WTC11 (cell line): Measurements from ENCODE around the gene THSD4. TPM values are rescaled to one million over a fixed set of nuclear protein-coding genes. Genes with fewer than 3 reads are reported as not detected.
A peak's percentile ranks its signal among the peaks of the same experiment; 100 is the strongest.

Experiments used
- ATAC-seq: fragments of 200-7000 bp; cut with Tn5 transposase; 2 replicates; pipeline ENCODE4 v1.10.0; 2021; ENCODE audit warnings: mild to moderate bottlenecking, moderate library complexity
- CTCF ChIA-PET: fragments of 300-600 bp; sonication (Branson Sonifier 250); formaldehyde crosslinking; loops from one replicate; lab custom pipeline; 2021; ENCODE audit warnings: antibody characterized with exemption; lab: Charles Lee
- POLR2A ChIA-PET: fragments of 350-600 bp; sonication (Branson Sonifier 250); formaldehyde crosslinking; loops from one replicate; lab custom pipeline; 2021; ENCODE audit warnings: antibody characterized with exemption; lab: Charles Lee
- DNase-seq: peaks from one replicate; pipeline ENCODE4 v3.0.0; 2021; ENCODE audit warnings: low spot score
- H3K27ac Mint-ChIP-seq: 2 replicates; pipeline ENCODE4 v1.8.0; 2021; ENCODE audit warnings: mixed read lengths
- H3K27me3 Mint-ChIP-seq: 2 replicates; pipeline ENCODE4 v1.8.0; 2021; ENCODE audit warnings: low read depth, mild to moderate bottlenecking, moderate library complexity, mixed read lengths
- H3K36me3 Mint-ChIP-seq: 2 replicates; pipeline ENCODE4 v1.8.0; 2021; ENCODE audit warnings: mixed read lengths
- H3K4me1 Mint-ChIP-seq: 2 replicates; pipeline ENCODE4 v1.8.0; 2022; ENCODE audit warnings: mixed read lengths
- H3K4me3 Mint-ChIP-seq: 2 replicates; pipeline ENCODE4 v1.8.0; 2021; ENCODE audit warnings: mild to moderate bottlenecking, moderate library complexity, mixed read lengths
- H3K9me3 Mint-ChIP-seq: 2 replicates; pipeline ENCODE4 v1.8.0; 2021; ENCODE audit warnings: mixed read lengths
- CDX4 ChIP-seq: fragments of 250-450 bp; sonication (Bioruptor Pico); IDR thresholded peaks from 2 replicates; pipeline ENCODE4 v1.9.0; 2021; ENCODE audit warnings: moderate library complexity, mild to moderate bottlenecking, inconsistent platforms, borderline replicate concordance
- FOXK1 ChIP-seq: sonication (generic); formaldehyde crosslinking; IDR thresholded peaks from 2 replicates; pipeline ENCODE4 v1.8.0; 2022; ENCODE audit warnings: mild to moderate bottlenecking, moderate library complexity, missing genetic modification reagents
- HMGA2 ChIP-seq: fragments of 250-450 bp; sonication (Bioruptor Pico); IDR thresholded peaks from 2 replicates; pipeline ENCODE4 v1.4.0; 2021; ENCODE audit warnings: mild to moderate bottlenecking, moderate library complexity
- IRF1 ChIP-seq: sonication (generic); formaldehyde crosslinking; IDR thresholded peaks from 2 replicates; pipeline ENCODE4 v1.8.0; 2023; ENCODE audit warnings: missing genetic modification reagents
- JAZF1 ChIP-seq: fragments of 250-450 bp; sonication (Bioruptor Pico); IDR thresholded peaks from 2 replicates; pipeline ENCODE4 v1.9.0; 2021; ENCODE audit warnings: moderate library complexity, mild to moderate bottlenecking, inconsistent platforms
- NR2C2 ChIP-seq: sonication (generic); formaldehyde crosslinking; IDR thresholded peaks from 2 replicates; pipeline ENCODE4 v1.8.0; 2022; ENCODE audit warnings: mild to moderate bottlenecking, missing genetic modification reagents
- RELA ChIP-seq: sonication (generic); formaldehyde crosslinking; IDR thresholded peaks from 2 replicates; pipeline ENCODE4 v1.8.1; 2022; ENCODE audit warnings: missing genetic modification reagents, mild to moderate bottlenecking, borderline replicate concordance
- ZNF423 ChIP-seq: fragments of 250-450 bp; sonication (Bioruptor Pico); IDR thresholded peaks from 2 replicates; pipeline ENCODE4 v2.1.2; 2022; ENCODE audit warnings: mild to moderate bottlenecking, moderate library complexity
- ZNF671 ChIP-seq: fragments of 250-450 bp; sonication (Bioruptor Pico); IDR thresholded peaks from 2 replicates; pipeline ENCODE4 v1.8.0; 2021; ENCODE audit warnings: mild to moderate bottlenecking
- total RNA-seq: library from RNA; stranded (reverse); gene quantifications from 3 replicates; pipeline ENCODE4 v1.2.3, GENCODE V29; 2021
- TF ChIP-seq, protein P1 (sequence below): sonication (generic); formaldehyde crosslinking; IDR thresholded peaks from 2 replicates; pipeline ENCODE4 v1.8.1; 2023; ENCODE audit warnings: mild to moderate bottlenecking, missing genetic modification reagents, borderline replicate concordance
- TF ChIP-seq, protein P2 (sequence below): fragments of 200-600 bp; IDR thresholded peaks from 2 replicates; pipeline ENCODE4 v1.8.0; 2022; ENCODE audit warnings: antibody characterized with exemption
- TF ChIP-seq, protein P3 (sequence below): sonication (generic); formaldehyde crosslinking; IDR thresholded peaks from 2 replicates; pipeline ENCODE4 v1.8.0; 2022; ENCODE audit warnings: mild to moderate bottlenecking, missing genetic modification reagents

The THSD4 gene
- total RNA-seq, 1 experiment from 2014 or later, result 7.8 TPM

GRCh38 chr15:71385457-71385856, 270.2 kb downstream of the THSD4 start (continued):
- TF ChIP-seq, protein P1, sequence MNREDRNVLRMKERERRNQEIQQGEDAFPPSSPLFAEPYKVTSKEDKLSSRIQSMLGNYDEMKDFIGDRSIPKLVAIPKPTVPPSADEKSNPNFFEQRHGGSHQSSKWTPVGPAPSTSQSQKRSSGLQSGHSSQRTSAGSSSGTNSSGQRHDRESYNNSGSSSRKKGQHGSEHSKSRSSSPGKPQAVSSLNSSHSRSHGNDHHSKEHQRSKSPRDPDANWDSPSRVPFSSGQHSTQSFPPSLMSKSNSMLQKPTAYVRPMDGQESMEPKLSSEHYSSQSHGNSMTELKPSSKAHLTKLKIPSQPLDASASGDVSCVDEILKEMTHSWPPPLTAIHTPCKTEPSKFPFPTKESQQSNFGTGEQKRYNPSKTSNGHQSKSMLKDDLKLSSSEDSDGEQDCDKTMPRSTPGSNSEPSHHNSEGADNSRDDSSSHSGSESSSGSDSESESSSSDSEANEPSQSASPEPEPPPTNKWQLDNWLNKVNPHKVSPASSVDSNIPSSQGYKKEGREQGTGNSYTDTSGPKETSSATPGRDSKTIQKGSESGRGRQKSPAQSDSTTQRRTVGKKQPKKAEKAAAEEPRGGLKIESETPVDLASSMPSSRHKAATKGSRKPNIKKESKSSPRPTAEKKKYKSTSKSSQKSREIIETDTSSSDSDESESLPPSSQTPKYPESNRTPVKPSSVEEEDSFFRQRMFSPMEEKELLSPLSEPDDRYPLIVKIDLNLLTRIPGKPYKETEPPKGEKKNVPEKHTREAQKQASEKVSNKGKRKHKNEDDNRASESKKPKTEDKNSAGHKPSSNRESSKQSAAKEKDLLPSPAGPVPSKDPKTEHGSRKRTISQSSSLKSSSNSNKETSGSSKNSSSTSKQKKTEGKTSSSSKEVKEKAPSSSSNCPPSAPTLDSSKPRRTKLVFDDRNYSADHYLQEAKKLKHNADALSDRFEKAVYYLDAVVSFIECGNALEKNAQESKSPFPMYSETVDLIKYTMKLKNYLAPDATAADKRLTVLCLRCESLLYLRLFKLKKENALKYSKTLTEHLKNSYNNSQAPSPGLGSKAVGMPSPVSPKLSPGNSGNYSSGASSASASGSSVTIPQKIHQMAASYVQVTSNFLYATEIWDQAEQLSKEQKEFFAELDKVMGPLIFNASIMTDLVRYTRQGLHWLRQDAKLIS (CRISPR knock-in tag), result no peak
- TF ChIP-seq JAZF1 (CRISPR knock-in tag) (no peak), ZNF423 (CRISPR knock-in tag) (no peak)
- TF ChIP-seq, protein P2, sequence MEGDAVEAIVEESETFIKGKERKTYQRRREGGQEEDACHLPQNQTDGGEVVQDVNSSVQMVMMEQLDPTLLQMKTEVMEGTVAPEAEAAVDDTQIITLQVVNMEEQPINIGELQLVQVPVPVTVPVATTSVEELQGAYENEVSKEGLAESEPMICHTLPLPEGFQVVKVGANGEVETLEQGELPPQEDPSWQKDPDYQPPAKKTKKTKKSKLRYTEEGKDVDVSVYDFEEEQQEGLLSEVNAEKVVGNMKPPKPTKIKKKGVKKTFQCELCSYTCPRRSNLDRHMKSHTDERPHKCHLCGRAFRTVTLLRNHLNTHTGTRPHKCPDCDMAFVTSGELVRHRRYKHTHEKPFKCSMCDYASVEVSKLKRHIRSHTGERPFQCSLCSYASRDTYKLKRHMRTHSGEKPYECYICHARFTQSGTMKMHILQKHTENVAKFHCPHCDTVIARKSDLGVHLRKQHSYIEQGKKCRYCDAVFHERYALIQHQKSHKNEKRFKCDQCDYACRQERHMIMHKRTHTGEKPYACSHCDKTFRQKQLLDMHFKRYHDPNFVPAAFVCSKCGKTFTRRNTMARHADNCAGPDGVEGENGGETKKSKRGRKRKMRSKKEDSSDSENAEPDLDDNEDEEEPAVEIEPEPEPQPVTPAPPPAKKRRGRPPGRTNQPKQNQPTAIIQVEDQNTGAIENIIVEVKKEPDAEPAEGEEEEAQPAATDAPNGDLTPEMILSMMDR, result no peak

DNA sequence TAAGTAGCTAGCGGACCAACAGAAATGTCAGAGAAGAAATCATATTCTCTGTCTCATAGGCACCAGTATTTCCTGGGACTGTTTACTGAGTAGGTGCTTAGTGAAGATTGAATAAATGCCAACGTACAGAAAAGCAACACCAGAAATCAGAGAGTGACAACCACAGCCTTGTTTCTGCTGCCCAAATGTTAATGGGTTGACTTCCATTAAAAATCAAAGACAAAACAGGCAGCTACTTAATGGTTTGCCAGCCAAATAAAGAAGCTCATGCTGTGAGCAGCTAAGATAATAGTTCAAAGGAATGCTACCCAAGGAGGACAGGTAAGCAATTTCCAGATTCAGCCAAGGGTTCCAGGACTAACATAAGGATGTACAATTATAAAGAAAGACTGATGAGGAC, 270.7 kb downstream of the THSD4 start:
- Mint-ChIP-seq H3K36me3 (peaks cover 5% of the 10 kb centered on the region), H3K27ac (peak overlapping the region; percentile 89), H3K4me3 (peak overlapping the region; percentile 23)
- no peak for DNase-seq
- CTCF ChIA-PET, result interaction anchor here (0.6 to 2.9 kb wide), 19 partner anchors 11 to 770 kb away, joined by 3 to 42 read pairs (median 4); partner anchors contain the start of gene THSD4
- no peak for TF ChIP-seq NR2C2
- TF ChIP-seq, all 79 proteins: peak for 0
- Mint-ChIP-seq H3K4me1 (peaks cover 66% of the 10 kb centered on the region), H3K27me3 (peaks cover 4% of the 10 kb centered on the region; the same call in 1 of the 2 replicates), H3K9me3 (peaks cover 5% of the 10 kb centered on the region)
- POLR2A ChIA-PET, result no interaction called here
- no peak for ATAC-seq

GRCh38 chr15:71386448-71387236, 271.4 kb downstream of the THSD4 start:
- H3K27ac Mint-ChIP-seq, result peak overlapping the region; percentile 99
- POLR2A ChIA-PET, result interaction anchor here (0.8 to 1.0 kb wide), 2 partner anchors 22 to 54 kb away, joined by 3 read pairs; no protein-coding TSS in a partner anchor
- ATAC-seq, result peak; percentile 90
- peaks cover 5% of the 10 kb centered on the region for H3K36me3 Mint-ChIP-seq
- TF ChIP-seq ZNF671 (CRISPR knock-in tag) (no peak), IRF1 (CRISPR knock-in tag) (no peak), FOXK1 (CRISPR knock-in tag) (peak; percentile 50; the same call in 1 of the 2 replicates), HMGA2 (CRISPR knock-in tag) (no peak), RELA (CRISPR knock-in tag) (no peak), CDX4 (CRISPR knock-in tag) (no peak)
- TF ChIP-seq, protein P3, sequence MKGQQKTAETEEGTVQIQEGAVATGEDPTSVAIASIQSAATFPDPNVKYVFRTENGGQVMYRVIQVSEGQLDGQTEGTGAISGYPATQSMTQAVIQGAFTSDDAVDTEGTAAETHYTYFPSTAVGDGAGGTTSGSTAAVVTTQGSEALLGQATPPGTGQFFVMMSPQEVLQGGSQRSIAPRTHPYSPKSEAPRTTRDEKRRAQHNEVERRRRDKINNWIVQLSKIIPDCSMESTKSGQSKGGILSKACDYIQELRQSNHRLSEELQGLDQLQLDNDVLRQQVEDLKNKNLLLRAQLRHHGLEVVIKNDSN (CRISPR knock-in tag), result no peak
- TF ChIP-seq, all 79 proteins: peak for 1
- Mint-ChIP-seq H3K9me3 (peaks cover 5% of the 10 kb centered on the region), H3K27me3 (peaks cover 9% of the 10 kb centered on the region; the same call in 1 of the 2 replicates), H3K4me3 (peak overlapping the region; percentile 49), H3K4me1 (peaks cover 72% of the 10 kb centered on the region)
- no peak for DNase-seq
- CTCF ChIA-PET, result interaction anchor here (0.6 to 2.9 kb wide), 22 partner anchors 11 to 769 kb away, joined by 3 to 42 read pairs (median 4); partner anchors contain the start of gene THSD4
